Left kidney (tissue), 2 donors: Measurements from ENCODE around the gene MAST2. TPM values are rescaled to one million over a fixed set of nuclear protein-coding genes. Genes with fewer than 3 reads are reported as not detected.
"Not testable (repeated sequence)": the region's sequence is repeated elsewhere in the genome, so short reads cannot be mapped to it uniquely, and the experiment has no call there.

Source experiments
- DNase-seq: peaks from one replicate; pipeline ENCODE4 v3.0.0-alpha.2; 2013
- polyA plus RNA-seq: library from polyadenylated mRNA; unstranded; fragments of 120-200 nt; gene quantifications from one replicate; pipeline ENCODE4 v1.2.1, GENCODE V29; 2013; ENCODE audit not compliant: insufficient read length

MAST2 gene
- polyA plus RNA-seq, 1 donor = 41.3 TPM

DNA sequence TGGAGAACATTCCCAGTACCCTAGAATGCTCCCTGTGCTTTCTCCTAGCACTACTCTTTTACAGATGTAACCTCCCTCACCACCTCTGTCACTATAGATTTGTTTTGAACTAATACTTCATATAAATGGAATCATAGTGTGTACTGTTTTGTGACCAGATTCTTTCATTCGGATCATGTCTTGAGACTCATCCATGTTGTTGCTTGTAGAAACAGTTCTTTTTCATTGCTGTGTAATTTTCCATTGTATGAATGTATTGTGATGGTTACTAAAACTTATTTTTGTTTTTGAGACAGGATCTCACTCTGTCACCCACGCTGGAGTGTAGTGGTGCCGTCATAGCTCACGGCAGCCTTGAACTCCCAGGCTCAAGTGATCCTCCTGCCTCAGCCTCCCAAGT, 2.7 kb downstream of the MAST2 start:
- no peak for DNase-seq

GRCh38 chr1:45809761-45810160, 6.3 kb downstream of the MAST2 start:
- DNase-seq = no peak

GRCh38 chr1:45814776-45815175, 11.4 kb downstream of the MAST2 start:
- DNase-seq = no peak

DNA sequence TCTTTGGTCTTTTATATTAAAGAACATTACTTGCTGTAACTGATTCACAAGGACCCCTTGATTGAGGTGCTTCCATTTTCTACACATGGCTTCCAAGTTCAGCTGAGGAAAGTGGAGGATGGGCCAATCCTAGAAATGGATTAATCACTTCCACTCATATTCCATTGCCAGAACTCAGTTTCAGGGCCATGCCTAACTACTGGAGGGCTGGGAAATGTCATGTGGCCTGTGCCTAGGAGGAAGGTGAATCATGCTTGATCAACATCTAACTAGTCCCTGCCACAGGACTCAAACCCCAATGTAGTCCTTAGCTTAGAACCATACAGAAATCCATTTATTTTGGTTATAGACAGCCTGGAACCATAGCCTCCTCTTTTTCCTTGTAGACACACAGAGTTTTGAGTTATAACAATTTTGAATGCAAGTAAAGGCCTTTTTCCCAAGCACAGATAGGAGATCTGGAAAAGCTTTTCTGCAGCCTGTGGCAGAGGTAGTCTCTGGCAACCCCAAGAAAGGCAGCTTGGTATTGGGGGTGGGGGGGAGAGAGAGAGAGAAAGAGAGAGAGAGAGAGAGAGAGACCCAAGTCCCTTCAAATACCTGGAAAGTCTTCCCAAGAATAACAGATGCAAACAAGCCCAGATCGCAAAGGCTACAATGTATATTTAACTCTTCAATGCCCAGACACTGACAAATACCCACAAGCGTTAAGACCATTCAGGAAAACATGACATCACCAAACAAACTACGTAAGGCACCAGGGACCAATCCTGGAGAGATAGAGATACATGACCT, 12.5 kb downstream of the MAST2 start:
- no peak for DNase-seq

DNA sequence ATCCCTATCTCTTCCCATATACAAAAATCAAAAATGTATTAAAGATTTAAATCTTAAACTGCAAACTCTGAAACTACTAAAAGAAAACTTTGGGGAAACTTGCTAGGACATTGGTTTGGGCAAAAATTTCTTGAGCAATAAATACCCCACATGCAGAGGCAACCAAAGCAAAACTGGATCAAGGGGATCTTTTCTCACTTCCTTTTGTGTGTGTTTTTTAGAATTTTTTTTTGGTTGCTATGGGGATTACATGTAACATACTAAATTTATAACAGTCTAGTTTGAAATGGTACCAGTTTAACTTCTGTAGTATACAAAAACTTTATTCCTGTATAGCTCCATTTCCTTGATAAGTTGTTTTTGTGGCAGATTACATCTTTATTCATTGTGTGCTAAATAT, 16.8 kb downstream of the MAST2 start:
- no peak for DNase-seq

GRCh38 chr1:45820788-45821187, 17.4 kb downstream of the MAST2 start:
- DNase-seq = no peak

- no peak for DNase-seq
Observed at GRCh38 chr1:45822644-45823043, 19.2 kb downstream of the MAST2 start.

DNA sequence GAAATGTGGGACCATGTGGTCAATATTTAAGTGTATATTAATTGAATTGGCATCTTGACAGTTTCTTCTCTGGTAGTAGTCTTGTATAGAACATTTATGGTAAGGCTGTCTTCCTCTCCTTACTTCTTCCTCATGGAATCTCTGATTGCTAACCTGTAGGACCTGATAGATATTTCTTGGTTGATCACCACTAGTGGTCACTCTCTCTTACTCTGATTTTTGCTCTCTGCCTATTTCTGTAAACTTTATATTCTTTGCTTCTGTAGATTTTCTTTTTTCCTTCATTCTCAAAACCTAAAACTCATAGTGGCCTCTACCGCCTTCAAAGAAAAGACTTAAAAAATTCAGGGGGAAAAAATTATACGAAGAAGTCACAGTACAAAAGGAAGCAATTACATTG, 21.2 kb downstream of the MAST2 start:
- DNase-seq = no peak

- no peak for DNase-seq
Observed at GRCh38 chr1:45827256-45827655, 23.8 kb downstream of the MAST2 start.

- no peak for DNase-seq
Observed at GRCh38 chr1:45828841-45829240, 25.4 kb downstream of the MAST2 start.

DNA sequence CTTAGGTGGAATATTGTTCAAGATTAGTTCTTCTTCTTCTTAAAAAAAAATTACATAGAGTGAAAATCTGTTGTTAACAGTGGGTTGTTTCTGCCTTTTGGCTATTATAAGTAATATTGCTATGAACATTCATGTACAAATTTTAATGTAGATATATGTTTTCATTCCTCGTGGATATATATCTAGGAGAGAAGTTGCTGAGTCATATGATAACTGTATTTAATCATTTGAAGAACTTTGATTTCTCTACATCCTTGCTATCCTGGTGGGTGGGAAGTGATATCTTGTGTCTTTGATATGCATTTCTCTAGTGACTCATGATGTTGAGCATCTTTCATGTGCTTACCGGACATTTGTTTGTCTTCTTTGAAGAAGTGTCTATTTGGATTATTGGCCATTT, 29.9 kb downstream of the MAST2 start:
- no peak for DNase-seq

DNA sequence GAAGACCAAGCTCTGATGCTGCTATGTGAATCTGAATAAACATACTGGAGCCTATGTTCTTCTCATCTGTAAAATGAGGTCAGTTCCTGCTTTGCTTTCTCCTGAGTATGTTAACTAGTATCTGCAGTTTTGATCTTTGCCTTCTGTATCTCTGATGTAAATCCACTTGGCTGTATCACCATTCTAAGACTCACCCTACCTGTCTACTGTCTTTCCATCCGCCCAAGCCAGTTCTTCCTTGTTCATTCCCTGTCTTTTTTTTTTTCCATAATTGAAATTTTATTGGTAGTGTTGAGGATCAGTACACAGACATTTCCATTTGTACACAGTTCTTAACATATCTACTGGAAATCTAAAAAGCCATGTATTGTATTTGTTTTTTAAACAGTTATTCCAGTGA, 31.3 kb downstream of the MAST2 start:
- no peak for DNase-seq

DNA sequence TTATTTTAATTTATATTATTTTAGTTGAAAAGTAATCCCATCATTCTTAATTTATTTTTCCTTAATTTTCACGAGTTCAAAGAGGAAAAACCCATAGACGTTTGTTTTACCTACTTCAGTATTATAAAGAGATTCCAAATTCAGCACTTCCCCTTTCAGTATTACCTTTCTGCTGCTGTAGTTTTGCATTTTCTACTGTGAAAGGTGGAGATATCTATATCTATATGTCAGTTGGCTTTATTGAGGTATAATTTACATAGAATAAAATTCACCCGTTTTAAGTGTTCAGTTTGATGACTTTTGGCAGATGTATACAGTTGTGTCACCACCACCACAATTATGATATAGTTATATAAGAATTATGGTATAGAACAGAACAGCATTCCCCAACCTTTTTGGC, 33.0 kb downstream of the MAST2 start:
- no peak for DNase-seq

- not testable (repeated sequence) for DNase-seq
Observed at GRCh38 chr1:45836861-45837260, 33.4 kb downstream of the MAST2 start.

DNA sequence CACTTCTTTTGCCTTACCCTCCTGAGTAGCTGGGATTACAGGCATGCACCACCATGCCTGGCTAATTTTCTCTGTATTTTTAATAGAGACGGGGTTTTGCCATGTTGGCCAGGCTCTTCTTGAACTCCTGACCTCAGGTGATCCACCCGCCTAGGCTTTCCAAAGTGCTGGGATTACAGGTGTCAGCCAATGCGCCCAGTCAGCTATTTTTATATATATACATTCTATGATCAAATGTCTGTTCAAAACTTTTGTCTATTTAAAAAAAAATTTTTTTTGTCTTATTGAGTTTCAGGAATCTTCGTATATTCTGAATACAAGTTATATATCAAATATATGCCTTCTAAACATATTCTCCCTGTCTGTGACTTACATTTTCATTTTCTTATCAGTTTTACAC, 34.9 kb downstream of the MAST2 start:
- DNase-seq = not testable (repeated sequence)

DNA sequence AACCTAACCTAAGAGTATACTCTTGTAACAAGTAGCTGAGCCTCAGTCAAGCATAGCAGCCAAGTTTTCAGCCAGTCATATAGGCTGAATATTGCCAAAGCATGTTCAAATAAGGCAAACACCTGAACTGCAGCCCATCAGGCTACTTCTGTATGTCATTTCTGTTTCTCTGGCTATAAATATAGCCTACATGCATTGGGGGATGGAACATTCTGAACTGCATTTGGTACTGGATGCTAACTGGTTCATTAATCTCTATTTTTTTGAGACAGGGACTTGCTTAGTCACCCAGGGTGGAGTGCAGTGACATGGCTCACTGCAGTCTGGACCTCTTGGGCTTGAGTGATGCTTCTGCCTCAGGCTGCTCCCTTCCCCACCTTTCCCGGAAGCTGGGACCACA, 37.3 kb downstream of the MAST2 start:
- no peak for DNase-seq

GRCh38 chr1:45842786-45843185, 39.4 kb downstream of the MAST2 start:
- no peak for DNase-seq

- no peak for DNase-seq
Observed at GRCh38 chr1:45843474-45843905, 40.1 kb downstream of the MAST2 start.

DNA sequence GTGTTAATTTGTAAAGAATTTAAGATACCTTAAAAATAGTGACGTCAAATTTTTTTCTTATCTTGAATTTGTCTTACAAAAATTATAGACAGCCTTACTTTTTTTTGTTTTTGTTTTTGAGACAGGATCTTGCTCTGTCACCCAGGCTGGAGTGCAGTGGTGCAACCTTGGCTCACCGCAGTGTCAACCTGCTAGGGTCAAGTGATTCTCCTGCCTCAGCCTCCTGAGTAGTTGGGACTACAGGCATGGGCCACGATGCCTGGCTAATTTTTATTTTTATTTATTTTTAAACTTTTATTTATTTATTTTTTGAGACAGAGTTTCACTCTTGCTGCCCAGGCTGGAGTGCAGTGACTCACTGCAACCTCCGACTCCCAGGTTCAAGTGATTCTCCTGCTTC, 40.6 kb downstream of the MAST2 start:
- not testable (repeated sequence) for DNase-seq

GRCh38 chr1:45846931-45847330, 43.5 kb downstream of the MAST2 start:
- no peak for DNase-seq

DNA sequence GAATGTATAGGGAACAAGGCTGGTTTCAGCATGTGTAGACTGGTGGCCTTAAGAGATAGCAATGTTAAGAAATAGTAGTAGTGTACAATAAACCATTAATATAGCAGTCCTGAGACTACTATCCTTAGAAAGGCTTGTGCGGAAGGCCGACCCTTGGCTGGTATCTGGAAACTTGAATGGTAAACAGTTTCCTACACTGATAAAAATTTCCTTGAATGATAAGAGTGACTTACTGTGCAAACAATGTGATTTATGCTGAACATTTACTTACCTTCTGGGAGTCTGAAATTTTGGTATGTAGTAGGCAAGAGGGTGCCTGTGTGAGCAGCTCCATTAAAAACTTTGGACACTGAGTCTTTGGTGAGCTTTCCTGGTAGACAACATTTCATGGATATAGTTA, 44.7 kb downstream of the MAST2 start:
- no peak for DNase-seq

- no peak for DNase-seq
Observed at GRCh38 chr1:45848714-45849113, 45.3 kb downstream of the MAST2 start.

- DNase-seq = no peak
Observed at GRCh38 chr1:45850017-45850416, 46.6 kb downstream of the MAST2 start.

DNA sequence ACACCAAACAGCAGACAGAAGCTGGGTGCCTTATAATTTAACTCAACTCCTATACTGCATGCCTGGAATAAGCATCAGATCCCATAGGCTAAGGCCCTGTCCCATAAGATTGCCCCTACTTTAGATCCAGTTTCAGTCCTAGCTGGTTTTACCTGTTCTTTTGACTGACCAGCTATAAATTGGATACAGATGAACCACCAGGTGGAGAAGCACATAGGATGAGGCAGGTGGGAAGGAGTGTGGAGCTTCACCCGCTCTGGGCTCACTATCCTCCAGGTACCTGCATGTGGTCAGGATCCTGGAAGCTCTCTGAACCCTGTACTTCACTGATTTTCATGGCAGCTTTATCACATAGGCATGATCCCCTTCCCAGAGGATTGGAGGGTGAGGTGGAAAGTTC, 51.3 kb downstream of the MAST2 start:
- DNase-seq = no peak
